Measurements from ENCODE around the gene CARD11. TPM values are rescaled to one million over a fixed set of nuclear protein-coding genes. Genes with fewer than 3 reads are reported as not detected.

CARD11 gene
- total and polyA plus RNA-seq, 2 of the 13 experiments (the other 11 are each of a cell fraction or from before 2014, with no cell fraction given) = 0.04 TPM; not detected in 1

GRCh38 chr7:3027005-3027845 lies 16.4 kb downstream of the CARD11 start (continued):
- TF ChIP-seq ZNF512B (CRISPR knock-in tag; IDR thresholded peaks at IDR 0.05; ENCODE audit: borderline replicate concordance) (no peak), GFI1 (CRISPR knock-in tag; IDR thresholded peaks at IDR 0.05; ENCODE audit: borderline replicate concordance) (no peak)

GRCh38 chr7:3025616-3026015 lies 18.1 kb downstream of the CARD11 start:
- Histone ChIP-seq H3K27ac (ENCODE audit: extremely low read length, insufficient read depth, low read length) (no peak overlapping the region), H3K36me3 (replicated peaks in 1 of 2; ENCODE audit: control insufficient read depth in 1 of 2, insufficient read depth in 2 of 2, low read length in 2 of 2) (no peaks in the 10 kb centered on the region), H3K9me3 (ENCODE audit: low read length) (no peaks in the 10 kb centered on the region), H3K27me3 (ENCODE audit: control insufficient read depth in 1 of 2, insufficient read depth in 2 of 2, low read length in 2 of 2) (peaks cover 0 to 10% of the 10 kb centered on the region in 2 experiments; a peak in 2 of 5 replicates), H3K79me2 (ENCODE audit: insufficient read depth, low read length) (no peaks in the 10 kb centered on the region), H3K9ac (ENCODE audit: insufficient read depth, low read depth, low read length) (no peak overlapping the region), H3K4me1 (ENCODE audit: insufficient read depth, low read length) (no peaks in the 10 kb centered on the region), H3K4me2 (ENCODE audit: low read depth, low read length) (no peak overlapping the region), H4K20me1 (ENCODE audit: insufficient read depth, low read length) (no peaks in the 10 kb centered on the region), H3K4me3 (replicated peaks in 1 of 3; ENCODE audit: insufficient read depth in 1 of 3, low read depth in 2 of 3, low read length in 3 of 3) (no peak overlapping the region), H2AFZ (ENCODE audit: low read length) (no peak overlapping the region)
- in situ Hi-C loops (cut with HindIII; ENCODE audit: extremely low pct_ligation_motif_present, low pct_unique_long_range_greater_than_20kb) = no loop called here
- ATAC-seq (no peak), DNase-seq (ENCODE audit: low spot score) (no peak), FAIRE-seq (no peak)
- POLR2A ChIA-PET = no interaction called here
- intact Hi-C loops (cut with micrococcal nuclease; ENCODE audit: unreplicated experiment) = no loop called here
- 3% methylated on average over 3 of the region's 3 CpGs for WGBS (ENCODE audit: low lambda C conversion rate)
- TF ChIP-seq ZNF138 (CRISPR knock-in tag; IDR thresholded peaks at IDR 0.05; ENCODE audit: low read depth) (no peak), ZNF350 (CRISPR knock-in tag; IDR thresholded peaks at IDR 0.05; ENCODE audit: borderline replicate concordance, low read depth) (no peak)
- no TSS peak for BruUV-seq (replicated peaks)
- CTCF ChIA-PET (ENCODE audit: low intra/inter-chr PET ratio, low total read pairs) = no interaction called here
